H1 (cell line): ENCODE measurements around the gene ANP32D. TPM values are rescaled to one million over a fixed set of nuclear protein-coding genes. Genes with fewer than 3 reads are reported as not detected.

Source experiments
- CHD7 ChIP-seq: fragments of 300-600 bp; sonication (generic); IDR thresholded peaks from 2 replicates; pipeline ENCODE4 v1.7.1; 2012; ENCODE audit warnings: low read length, moderate library complexity, mild to moderate bottlenecking, inconsistent platforms; ENCODE audit not compliant: insufficient replicate concordance
- RAD21 ChIP-seq, 2 experiments: IDR thresholded peaks in 1 of 2; conservative IDR thresholded peaks in 1 of 2; 2 replicates each; pipeline ENCODE4 v1.6.1; 2011; ENCODE audit warnings: low read depth in 2 of 2, low read length in 2 of 2, improper control_type of control experiment in 1 of 2, inconsistent platforms in 1 of 2, mild to moderate bottlenecking in 1 of 2, moderate library complexity in 1 of 2
- polyA plus RNA-seq, 7 experiments: library from polyadenylated mRNA; depleted of rRNA in 3 of 7; stranded (reverse) in 5 of 7; unstranded in 2 of 7; fragments of >200 nt in 5 of 7; fragments of 200-250 nt in 2 of 7; gene quantifications; 1 replicate in 5 of 7; 2 replicates in 1 of 7; 4 replicates in 1 of 7; pipeline versions ENCODE4 v1.2.1 to v1.2.3, GENCODE V29; 2011 to 2013; ENCODE audit warnings: missing spikeins in 2 of 7, mixed read lengths in 2 of 7
- total RNA-seq: library from RNA; stranded (reverse); fragmentation: NEBNext Ultra II Directional; extraction: Animal tissue kit (Norgen Biotek cat#: 25700); gene quantifications from 2 replicates; pipeline ENCODE4 v1.2.1, GENCODE V29; 2021

Gene ANP32D
- total and polyA plus RNA-seq, 2 of the 8 experiments (the other 6 are each of a cell fraction or from before 2014, with no cell fraction given), result not detected

DNA sequence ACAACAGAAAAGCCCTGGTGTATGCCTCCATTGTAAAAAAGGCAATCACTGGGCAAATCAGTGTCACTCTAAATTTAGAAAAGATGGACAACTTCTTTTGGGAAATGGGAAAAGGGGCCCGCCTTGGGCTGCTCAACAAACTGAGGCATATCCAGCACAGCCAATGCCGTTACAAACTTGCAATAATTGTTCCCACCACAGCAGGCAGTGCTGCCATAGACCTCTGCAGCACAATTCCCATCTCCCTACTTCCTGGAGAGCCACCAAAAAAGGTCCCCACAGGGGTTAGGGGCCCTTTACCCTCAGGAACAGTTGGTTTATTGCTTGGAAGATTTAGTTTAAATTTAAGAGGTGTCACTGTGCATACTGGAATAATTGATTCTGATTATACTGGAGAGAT lies 36.6 kb downstream of the ANP32D start (continued):
- TF ChIP-seq CHD7 (no peak), RAD21 (IDR thresholded peaks at IDR 0.05 in 1 of 2, conservative IDR thresholded peaks at IDR 0.05 in 1 of 2; ENCODE audit: low read depth in 2 of 2, low read length in 2 of 2) (no peak)
